ENCODE data around the gene PBX1.

- TF ChIP-seq CTCF (IDR thresholded peaks at IDR 0.05; ENCODE audit: borderline replicate concordance, extremely low read depth, low read length, poor library complexity, severe bottlenecking) (no peak), EZH2 (IDR thresholded peaks at IDR 0.05; ENCODE audit: borderline replicate concordance, low read depth, low read length, severe bottlenecking) (no peak)
Measured at GRCh38 chr1:164774413-164774812, 215.4 kb downstream of the PBX1 start.

Data from DND-41 (cell line).